ENCODE measurements around the gene TRERF1. TPM values are rescaled to one million over a fixed set of nuclear protein-coding genes. Genes with fewer than 3 reads are reported as not detected.
A peak's percentile ranks its signal among the peaks of the same experiment; 100 is the strongest.

The TRERF1 gene
- total RNA-seq, 2 experiments from 2014 or later, result 12.2 to 14.5 TPM

GRCh38 chr6:42188406-42188805 is 263.3 kb downstream of the TRERF1 start:
- no peaks in the 10 kb centered on the region for H3K9me3 Mint-ChIP-seq (ENCODE audit: low read depth)
- H3K27me3 Mint-ChIP-seq, result no peaks in the 10 kb centered on the region
- DNase-seq (no peak), ATAC-seq (no peak)
- H3K4me1 Mint-ChIP-seq, result no peaks in the 10 kb centered on the region
- no peaks in the 10 kb centered on the region for H3K36me3 Mint-ChIP-seq (ENCODE audit: low read depth)
- no peak overlapping the region for H3K27ac Mint-ChIP-seq
- ChIA-PET CTCF (interaction anchor here (0.7 to 2.0 kb wide), 6 partner anchors 14 to 1210 kb away, joined by 3 to 7 read pairs (median 4); no protein-coding TSS in a partner anchor), POLR2A (no interaction called here)
- intact Hi-C loops (cut with DNase I, micrococcal nuclease), result loop anchor here in 1 of 2 experiments (2.0 kb wide), 1 partner anchor 38 kb away; no protein-coding TSS in a partner anchor
- no peak overlapping the region for H3K4me3 Mint-ChIP-seq

GRCh38 chr6:42185597-42185996 is 266.1 kb downstream of the TRERF1 start:
- CTCF ChIA-PET, result interaction anchor here (1.2 kb wide), 1 partner anchor 362 kb away, joined by 3 read pairs; no protein-coding TSS in a partner anchor
- Mint-ChIP-seq H3K9me3 (ENCODE audit: low read depth) (no peaks in the 10 kb centered on the region), H3K27ac (no peak overlapping the region), H3K4me3 (no peak overlapping the region), H3K36me3 (ENCODE audit: low read depth) (no peaks in the 10 kb centered on the region), H3K4me1 (no peaks in the 10 kb centered on the region), H3K27me3 (no peaks in the 10 kb centered on the region)
- DNase-seq (no peak), ATAC-seq (no peak)
- POLR2A ChIA-PET, result interaction anchor here (0.6 kb wide), 1 partner anchor 329 kb away, joined by 6 read pairs; no protein-coding TSS in a partner anchor
- intact Hi-C loops (cut with DNase I, micrococcal nuclease), result no loop called here

GRCh38 chr6:42184475-42184874 is 267.3 kb downstream of the TRERF1 start:
- no peaks in the 10 kb centered on the region for H3K9me3 Mint-ChIP-seq (ENCODE audit: low read depth)
- no peak overlapping the region for H3K27ac Mint-ChIP-seq
- ATAC-seq (no peak), DNase-seq (no peak)
- peaks cover 5% of the 10 kb centered on the region for H3K27me3 Mint-ChIP-seq
- H3K36me3 Mint-ChIP-seq (ENCODE audit: low read depth), result no peaks in the 10 kb centered on the region
- no peak overlapping the region for H3K4me3 Mint-ChIP-seq
- intact Hi-C loops (cut with DNase I, micrococcal nuclease), result no loop called here
- H3K4me1 Mint-ChIP-seq, result peaks cover 8% of the 10 kb centered on the region
- CTCF ChIA-PET, result no interaction called here
- POLR2A ChIA-PET, result no interaction called here

DNA sequence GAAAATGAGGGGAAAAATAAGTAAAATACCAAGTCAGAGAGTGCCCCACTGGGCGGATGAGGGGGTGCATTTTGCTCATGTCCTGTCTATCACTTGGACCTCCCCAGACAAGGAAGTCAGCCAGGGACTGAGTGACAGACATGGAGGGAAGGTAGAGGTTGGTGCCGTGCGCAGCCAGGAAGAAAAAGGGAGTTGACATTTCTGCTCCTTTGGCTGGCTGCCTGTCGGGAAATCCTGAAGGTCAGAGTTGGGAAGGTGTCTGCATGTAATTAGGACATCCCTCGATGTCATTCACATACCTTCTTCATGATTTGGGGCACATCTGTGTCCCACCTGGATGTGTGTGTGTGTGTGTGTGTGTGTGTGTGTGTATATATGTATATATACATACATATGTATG is 269.6 kb downstream of the TRERF1 start:
- no peak overlapping the region for H3K4me3 Mint-ChIP-seq
- H3K36me3 Mint-ChIP-seq (ENCODE audit: low read depth), result no peaks in the 10 kb centered on the region
- ChIA-PET CTCF (interaction anchor here (0.6 to 1.3 kb wide), 2 partner anchors 35 to 77 kb away, joined by 3 read pairs; no protein-coding TSS in a partner anchor), POLR2A (no interaction called here)
- no peak overlapping the region for H3K27ac Mint-ChIP-seq
- peaks cover 5% of the 10 kb centered on the region for H3K27me3 Mint-ChIP-seq
- H3K4me1 Mint-ChIP-seq, result peaks cover 11% of the 10 kb centered on the region
- H3K9me3 Mint-ChIP-seq (ENCODE audit: low read depth), result no peaks in the 10 kb centered on the region
- ATAC-seq (no peak), DNase-seq (no peak)
- intact Hi-C loops (cut with DNase I, micrococcal nuclease), result no loop called here

DNA sequence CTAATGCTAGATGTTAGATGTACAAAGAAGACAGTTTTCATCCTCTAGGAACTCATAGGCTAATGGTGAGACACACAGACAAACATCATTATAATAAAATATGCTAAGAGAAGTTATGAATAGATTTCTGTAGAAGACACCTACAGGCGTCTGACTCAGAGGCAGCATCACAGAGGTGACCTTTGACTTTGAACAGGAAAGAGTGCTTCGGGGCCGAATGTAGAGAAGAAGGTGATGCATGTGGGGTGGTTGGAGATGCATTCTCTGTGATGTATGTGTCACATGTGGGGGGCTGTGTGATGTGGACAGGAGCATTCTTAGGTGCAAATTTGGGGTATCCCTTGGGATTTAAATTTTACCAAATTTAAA is 271.8 kb downstream of the TRERF1 start:
- peaks cover 5% of the 10 kb centered on the region for H3K27me3 Mint-ChIP-seq
- ATAC-seq (peak; percentile 89), DNase-seq (peak; percentile 61)
- no peak overlapping the region for H3K4me3 Mint-ChIP-seq
- peaks cover 11% of the 10 kb centered on the region for H3K4me1 Mint-ChIP-seq
- POLR2A ChIA-PET, result no interaction called here
- intact Hi-C loops (cut with DNase I, micrococcal nuclease), result no loop called here
- CTCF ChIA-PET, result interaction anchor here (0.5 to 1.2 kb wide), 3 partner anchors 11 to 1153 kb away, joined by 4 to 7 read pairs (median 5); no protein-coding TSS in a partner anchor
- no peaks in the 10 kb centered on the region for H3K9me3 Mint-ChIP-seq (ENCODE audit: low read depth)
- H3K36me3 Mint-ChIP-seq (ENCODE audit: low read depth), result no peaks in the 10 kb centered on the region
- H3K27ac Mint-ChIP-seq, result peak overlapping the region; percentile 34

- ChIA-PET CTCF (interaction anchor here (0.5 to 1.2 kb wide), 4 partner anchors 10 to 1152 kb away, joined by 3 to 7 read pairs (median 4); no protein-coding TSS in a partner anchor), POLR2A (no interaction called here)
- Mint-ChIP-seq H3K27me3 (peaks cover 5% of the 10 kb centered on the region), H3K4me3 (no peak overlapping the region), H3K36me3 (ENCODE audit: low read depth) (no peaks in the 10 kb centered on the region), H3K27ac (no peak overlapping the region), H3K4me1 (peaks cover 11% of the 10 kb centered on the region), H3K9me3 (ENCODE audit: low read depth) (no peaks in the 10 kb centered on the region)
- no peak for ATAC-seq
- no peak for DNase-seq
- intact Hi-C loops (cut with DNase I, micrococcal nuclease), result no loop called here
These were observed 272.3 kb downstream of the TRERF1 start for GRCh38 chr6:42179261-42179944.

GRCh38 chr6:42177514-42178364 is 274.0 kb downstream of the TRERF1 start:
- POLR2A ChIA-PET, result no interaction called here
- H3K9me3 Mint-ChIP-seq (ENCODE audit: low read depth), result no peaks in the 10 kb centered on the region

DNA sequence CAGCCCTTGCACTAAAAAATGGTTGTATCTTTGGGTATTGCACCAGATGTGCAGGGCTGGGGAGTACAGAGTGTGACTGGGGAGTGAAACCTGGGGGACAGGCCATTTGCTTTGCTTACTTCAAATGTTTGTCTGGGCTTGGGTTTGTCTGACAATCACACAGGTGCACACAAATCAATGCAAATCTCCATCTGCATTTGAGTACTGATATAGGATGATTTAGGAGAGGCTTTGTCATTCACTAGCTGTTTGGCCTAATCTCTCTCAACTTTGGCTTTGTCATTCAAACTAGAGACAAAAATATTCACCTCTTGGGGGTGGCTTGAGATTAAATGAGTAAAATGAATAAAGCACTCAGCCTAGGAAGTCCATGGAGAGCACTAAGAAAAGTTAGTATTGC is 274.7 kb downstream of the TRERF1 start:
- no peak for DNase-seq
- ATAC-seq, result no peak
- POLR2A ChIA-PET, result no interaction called here
- H3K4me1 Mint-ChIP-seq, result peaks cover 11% of the 10 kb centered on the region
- intact Hi-C loops (cut with DNase I, micrococcal nuclease), result no loop called here
- H3K27ac Mint-ChIP-seq, result no peak overlapping the region
- no peak overlapping the region for H3K4me3 Mint-ChIP-seq
- H3K9me3 Mint-ChIP-seq (ENCODE audit: low read depth), result no peaks in the 10 kb centered on the region
- peaks cover 5% of the 10 kb centered on the region for H3K27me3 Mint-ChIP-seq
- CTCF ChIA-PET, result no interaction called here
- H3K36me3 Mint-ChIP-seq (ENCODE audit: low read depth), result no peaks in the 10 kb centered on the region

More at GRCh38 chr6:42177514-42178364, 274.0 kb downstream of the TRERF1 start:
- DNase-seq (peak; percentile 45), ATAC-seq (peak; percentile 35)
- Mint-ChIP-seq H3K4me3 (no peak overlapping the region), H3K27me3 (peaks cover 5% of the 10 kb centered on the region), H3K36me3 (ENCODE audit: low read depth) (no peaks in the 10 kb centered on the region), H3K27ac (no peak overlapping the region), H3K4me1 (peaks cover 11% of the 10 kb centered on the region)
- CTCF ChIA-PET, result interaction anchor here (0.6 to 1.0 kb wide), 3 partner anchors 11 to 37 kb away, joined by 3 read pairs; no protein-coding TSS in a partner anchor
- intact Hi-C loops (cut with DNase I, micrococcal nuclease), result no loop called here

GRCh38 chr6:42175860-42176259 is 275.9 kb downstream of the TRERF1 start:
- H3K9me3 Mint-ChIP-seq (ENCODE audit: low read depth), result no peaks in the 10 kb centered on the region
- H3K27ac Mint-ChIP-seq, result no peak overlapping the region
- DNase-seq, result peak; percentile 21
- CTCF ChIA-PET, result interaction anchor here (0.7 to 1.0 kb wide), 4 partner anchors 34 to 371 kb away, joined by 3 to 7 read pairs (median 4); partner anchors contain the start of gene C6orf132
- POLR2A ChIA-PET, result no interaction called here
- peaks cover 11% of the 10 kb centered on the region for H3K4me1 Mint-ChIP-seq
- ATAC-seq, result no peak
- H3K27me3 Mint-ChIP-seq, result peaks cover 5% of the 10 kb centered on the region
- H3K4me3 Mint-ChIP-seq, result no peak overlapping the region
- intact Hi-C loops (cut with DNase I, micrococcal nuclease), result no loop called here
- no peaks in the 10 kb centered on the region for H3K36me3 Mint-ChIP-seq (ENCODE audit: low read depth)
